Measurements from ENCODE around the gene KRT1. TPM values are rescaled to one million over a fixed set of nuclear protein-coding genes. Genes with fewer than 3 reads are reported as not detected.

Gene KRT1
- total RNA-seq, 3 donors from 2014 or later (not counting 1 experiment from before 2014, with no cell fraction given) = 0.27 to 1.8 TPM; not detected in 1

DNA sequence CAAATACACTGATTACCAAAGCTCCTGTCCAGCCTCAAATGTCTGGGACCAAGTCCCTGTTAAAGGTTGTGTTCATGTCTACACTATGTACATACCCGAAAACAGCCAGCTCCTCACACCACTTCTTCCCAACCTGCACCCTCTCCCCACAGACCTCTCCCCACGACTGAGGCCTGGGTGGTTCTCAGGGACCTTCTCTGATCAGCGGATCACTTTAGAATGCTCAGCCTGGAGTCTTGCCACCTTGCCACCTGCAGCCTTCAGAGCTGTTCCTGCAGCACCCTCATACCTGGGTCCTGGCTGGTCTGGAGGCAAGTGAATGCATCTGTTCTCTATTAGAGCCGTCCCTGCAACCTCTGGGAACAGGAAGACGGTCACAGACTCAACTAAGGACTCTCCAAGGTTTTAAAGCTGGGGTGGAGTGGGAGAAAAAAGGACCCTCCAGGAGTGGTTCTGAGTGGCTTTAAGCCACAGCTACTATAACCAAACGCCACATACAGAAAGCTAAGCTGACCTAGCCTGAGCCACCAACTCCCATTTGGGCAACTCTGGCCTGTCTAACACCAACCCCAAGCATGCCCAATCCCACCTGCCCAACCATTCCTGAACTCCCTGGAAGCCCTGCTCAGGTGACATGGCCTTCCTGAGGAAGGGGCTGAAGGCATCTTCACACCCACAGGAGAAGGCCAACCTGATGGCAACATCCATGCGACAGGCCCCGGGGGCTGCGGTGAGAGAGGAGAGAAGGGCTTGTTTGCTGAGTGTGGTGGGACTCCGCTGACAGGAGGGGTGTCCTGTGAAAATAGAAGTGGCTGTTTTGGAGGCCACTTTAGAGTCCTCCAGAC, 36.8 kb downstream of the KRT1 start:
- H3K36me3 Mint-ChIP-seq = no peaks in the 10 kb centered on the region
- DNase-seq (no peak), ATAC-seq (no peak)
- intact Hi-C loops (cut with micrococcal nuclease) = loop anchor here (2.0 kb wide), 2 partner anchors 57 to 85 kb away; no protein-coding TSS in a partner anchor
- Histone ChIP-seq H3K36me3 (ENCODE audit: control insufficient read depth, insufficient read depth, low read length) (no peaks in the 10 kb centered on the region), H3K4me1 (ENCODE audit: control insufficient read depth, insufficient read depth, low read length) (peaks cover 42% of the 10 kb centered on the region), H3K4me3 (ENCODE audit: low read length) (no peak overlapping the region), H3K27ac (ENCODE audit: low read length) (no peak overlapping the region), H3K9me3 (ENCODE audit: control insufficient read depth, insufficient read depth, low read length) (peaks cover 3% of the 10 kb centered on the region), H3K27me3 (ENCODE audit: control insufficient read depth, insufficient read depth, low read length) (no peaks in the 10 kb centered on the region)
- no peak for TF ChIP-seq CTCF (IDR thresholded peaks at IDR 0.05)
- no peaks in the 10 kb centered on the region for H3K9me3 Mint-ChIP-seq
- no peak overlapping the region for H3K4me3 Mint-ChIP-seq
- peak overlapping the region; percentile 97 to 98 for H3K27ac Mint-ChIP-seq
- 87% methylated on average over 10 of the region's 10 CpGs for WGBS (ENCODE audit: insufficient coverage)
- peaks cover 65 to 72% of the 10 kb centered on the region in 2 donors for H3K4me1 Mint-ChIP-seq
- no peaks in the 10 kb centered on the region for H3K27me3 Mint-ChIP-seq (ENCODE audit: low read depth in 2 of 2)

DNA sequence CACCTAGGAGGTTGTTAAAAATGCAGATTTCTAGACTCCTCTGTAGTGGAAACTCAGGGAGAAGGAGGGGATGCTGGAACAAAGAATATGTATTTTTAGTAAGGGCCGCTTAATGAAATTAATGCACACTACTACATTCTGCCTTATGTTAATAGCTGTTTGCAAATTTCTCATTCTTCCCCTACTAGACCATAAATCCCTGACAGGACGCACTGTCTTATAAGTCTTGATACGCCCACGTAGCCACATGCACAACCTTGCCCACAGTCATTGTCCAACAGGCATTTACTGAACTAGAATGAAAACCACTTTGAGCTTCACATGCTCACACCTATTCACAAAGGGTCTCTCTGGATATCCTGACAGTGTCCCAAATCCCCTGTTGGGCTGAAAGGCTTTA, 38.7 kb downstream of the KRT1 start:
- Mint-ChIP-seq H3K9me3 (no peaks in the 10 kb centered on the region), H3K4me1 (peaks cover 58 to 63% of the 10 kb centered on the region in 2 donors), H3K27me3 (ENCODE audit: low read depth in 2 of 2) (no peaks in the 10 kb centered on the region), H3K27ac (peak overlapping the region; percentile 83 to 98), H3K36me3 (no peaks in the 10 kb centered on the region), H3K4me3 (peak overlapping the region; percentile 42)
- TF ChIP-seq CTCF (IDR thresholded peaks at IDR 0.05) = no peak
- WGBS (ENCODE audit: insufficient coverage) = 73% methylated on average over 3 of the region's 4 CpGs
- Histone ChIP-seq H3K27me3 (ENCODE audit: control insufficient read depth, insufficient read depth, low read length) (no peaks in the 10 kb centered on the region), H3K4me1 (ENCODE audit: control insufficient read depth, insufficient read depth, low read length) (peaks cover 42% of the 10 kb centered on the region), H3K27ac (ENCODE audit: low read length) (no peak overlapping the region), H3K36me3 (ENCODE audit: control insufficient read depth, insufficient read depth, low read length) (no peaks in the 10 kb centered on the region), H3K9me3 (ENCODE audit: control insufficient read depth, insufficient read depth, low read length) (peaks cover 3% of the 10 kb centered on the region), H3K4me3 (ENCODE audit: low read length) (no peak overlapping the region)
- intact Hi-C loops (cut with micrococcal nuclease) = no loop called here
- DNase-seq = no peak
- ATAC-seq = no peak

DNA sequence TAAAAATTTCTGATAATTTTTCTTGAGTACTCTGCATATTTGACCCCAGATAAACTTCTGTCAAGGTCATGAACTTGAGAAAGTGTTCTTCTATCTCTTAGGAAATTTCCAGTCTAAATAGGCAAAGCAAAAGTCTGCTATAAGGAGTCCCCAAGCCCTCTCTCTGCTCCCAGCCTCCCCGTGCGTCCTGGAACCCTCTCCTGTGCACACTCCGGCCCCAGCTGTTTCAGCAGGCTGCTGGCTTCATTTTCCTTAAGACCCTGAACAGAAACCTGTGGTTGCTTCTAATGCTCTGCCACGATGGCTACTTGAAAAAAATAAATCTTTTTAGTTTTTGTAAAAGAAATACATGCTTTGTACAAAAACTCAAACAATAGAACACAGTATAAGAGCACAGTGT, 42.9 kb downstream of the KRT1 start:
- no peak for DNase-seq
- Mint-ChIP-seq H3K27ac (peak overlapping the region; percentile 76 to 79), H3K4me1 (peaks cover 60% of the 10 kb centered on the region in 2 donors), H3K9me3 (no peaks in the 10 kb centered on the region), H3K4me3 (peak overlapping the region; percentile 61), H3K27me3 (ENCODE audit: low read depth in 2 of 2) (no peaks in the 10 kb centered on the region), H3K36me3 (no peaks in the 10 kb centered on the region)
- Histone ChIP-seq H3K27ac (ENCODE audit: low read length) (no peak overlapping the region), H3K4me1 (ENCODE audit: control insufficient read depth, insufficient read depth, low read length) (peaks cover 24% of the 10 kb centered on the region), H3K4me3 (ENCODE audit: low read length) (no peak overlapping the region), H3K36me3 (ENCODE audit: control insufficient read depth, insufficient read depth, low read length) (no peaks in the 10 kb centered on the region), H3K27me3 (ENCODE audit: control insufficient read depth, insufficient read depth, low read length) (no peaks in the 10 kb centered on the region), H3K9me3 (ENCODE audit: control insufficient read depth, insufficient read depth, low read length) (no peaks in the 10 kb centered on the region)
- 91% methylated on average over 4 of the region's 4 CpGs for WGBS (ENCODE audit: insufficient coverage)
- no peak for ATAC-seq
- intact Hi-C loops (cut with micrococcal nuclease) = no loop called here
- no peak for TF ChIP-seq CTCF (IDR thresholded peaks at IDR 0.05)
